Measurements from ENCODE around the gene ZNF3. TPM values are rescaled to one million over a fixed set of nuclear protein-coding genes. Genes with fewer than 3 reads are reported as not detected.

The ZNF3 gene
- total and polyA plus RNA-seq, 12 donors: 13.2 to 47.3 (median 22.4) TPM

DNA sequence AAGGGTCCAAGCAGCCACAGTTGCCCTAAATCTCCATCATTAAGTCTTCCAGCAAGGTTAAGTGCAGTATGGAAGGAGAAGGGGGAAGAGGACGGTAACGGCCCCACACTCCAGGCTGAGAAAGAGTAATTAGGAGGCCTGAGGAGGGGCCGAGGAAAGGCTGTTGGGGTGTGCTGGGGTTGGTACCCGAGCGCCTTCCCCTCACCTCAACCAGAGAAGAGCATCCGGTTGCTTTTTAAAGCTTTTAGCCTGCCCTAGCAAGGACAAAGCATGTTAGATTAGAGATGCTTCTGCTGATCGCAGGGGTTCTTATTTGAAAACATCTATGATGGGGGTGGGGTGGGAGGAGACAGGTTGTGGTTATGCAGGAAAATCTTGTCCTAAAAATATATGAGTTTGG lies 40.9 kb downstream of the ZNF3 start:
- Histone ChIP-seq H3K4me1 (replicated peaks in 1 of 2) (peaks cover 9 to 28% of the 10 kb centered on the region in 2 donors), H3K9me3 (replicated peaks in 1 of 3) (no peaks in the 10 kb centered on the region), H3K36me3 (replicated peaks in 1 of 2) (peaks cover 0 to 7% of the 10 kb centered on the region in 2 donors), H3K4me3 (no peak overlapping the region), H3K27ac (no peak overlapping the region), H3K27me3 (no peaks in the 10 kb centered on the region)
- 69 to 90% (median 75%) methylated on average over 7 of the region's 7 CpGs for WGBS, 4 donors
- intact Hi-C loops (cut with DNase I): no loop called here
- TF ChIP-seq POLR2A (IDR thresholded peaks at IDR 0.05) (no peak), CTCF (IDR thresholded peaks at IDR 0.05) (no peak)
- DNase-seq: no peak

DNA sequence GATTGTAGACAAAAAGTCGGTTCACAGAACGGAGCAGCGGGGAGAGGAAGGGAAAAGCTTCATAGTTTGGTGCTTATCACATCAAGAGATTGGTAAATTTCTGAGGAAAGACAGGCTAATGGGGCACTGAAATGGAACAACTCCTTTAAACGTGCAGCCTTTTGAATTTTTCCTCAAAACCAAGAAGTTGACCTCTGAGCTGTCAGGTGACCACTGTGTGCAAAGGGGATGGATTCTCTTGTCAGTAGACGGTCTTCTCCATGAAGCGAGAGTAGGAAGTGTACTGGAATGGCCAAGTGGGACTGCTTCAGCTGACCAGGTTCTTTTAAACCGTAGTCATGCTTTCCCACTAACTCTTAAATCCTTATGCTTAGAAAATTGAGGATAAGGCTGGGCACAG lies 43.2 kb downstream of the ZNF3 start:
- Histone ChIP-seq H3K27ac (no peak overlapping the region), H3K9me3 (replicated peaks in 1 of 3) (no peaks in the 10 kb centered on the region), H3K36me3 (replicated peaks in 1 of 2) (peaks cover 0 to 26% of the 10 kb centered on the region in 2 donors), H3K4me1 (replicated peaks in 1 of 2) (peaks cover 20 to 41% of the 10 kb centered on the region in 2 donors), H3K4me3 (no peak overlapping the region), H3K27me3 (no peaks in the 10 kb centered on the region)
- intact Hi-C loops (cut with DNase I): no loop called here
- TF ChIP-seq POLR2A (IDR thresholded peaks at IDR 0.05): no peak
- DNase-seq: no peak
- WGBS, 4 donors: 86 to 97% (median 94%) methylated on average over 7 of the region's 7 CpGs

DNA sequence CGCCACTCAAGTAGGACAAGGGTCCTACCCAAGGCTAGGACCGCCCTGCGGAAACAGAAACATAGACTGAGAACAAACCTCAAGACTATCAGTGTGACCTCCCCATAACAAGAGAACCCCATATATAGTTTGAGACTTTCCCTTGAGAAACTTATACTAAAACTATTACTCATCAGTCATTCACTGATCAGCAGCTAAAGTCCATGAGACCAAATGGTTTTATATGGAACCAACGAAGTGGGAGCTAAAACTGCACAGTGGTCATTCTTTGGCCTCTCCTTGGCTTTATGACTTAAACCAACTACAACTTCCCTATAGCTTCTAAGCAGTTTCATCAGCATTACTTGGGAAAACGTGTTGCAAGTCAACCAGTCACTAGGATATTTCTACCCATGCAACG lies 45.6 kb downstream of the ZNF3 start:
- Histone ChIP-seq H3K27me3 (no peaks in the 10 kb centered on the region), H3K27ac (peak overlapping the region in 4 of 5 donors; percentile 7 to 84 (median 67)), H3K4me1 (replicated peaks in 1 of 2) (peaks cover 20 to 32% of the 10 kb centered on the region in 2 donors), H3K9me3 (replicated peaks in 1 of 3) (no peaks in the 10 kb centered on the region), H3K4me3 (no peak overlapping the region), H3K36me3 (replicated peaks in 1 of 2) (peaks cover 0 to 50% of the 10 kb centered on the region in 2 donors)
- TF ChIP-seq CTCF (IDR thresholded peaks at IDR 0.05): no peak
- intact Hi-C loops (cut with DNase I): no loop called here
- WGBS, 4 donors: 75 to 97% (median 94%) methylated on average over 5 to 6 of the region's 6 CpGs
- DNase-seq: no peak

GRCh38 chr7:100034871-100035510 lies 46.5 kb downstream of the ZNF3 start:
- peaks cover 20 to 32% of the 10 kb centered on the region in 2 donors for H3K4me1 ChIP-seq (replicated peaks in 1 of 2)
- TF ChIP-seq POLR2A (IDR thresholded peaks at IDR 0.05) (peak in 1 of 2 donors; percentile 44), CTCF (IDR thresholded peaks at IDR 0.05) (no peak)
- intact Hi-C loops (cut with DNase I): no loop called here
- WGBS, 4 donors: 46 to 60% (median 53%) methylated on average over 8 of the region's 8 CpGs
- peak in 3 of 7 donors; percentile 46 to 59 (median 52) for DNase-seq
- no peaks in the 10 kb centered on the region for H3K9me3 ChIP-seq (replicated peaks in 1 of 3)
- H3K27ac ChIP-seq: peak overlapping the region in 4 of 5 donors; percentile 45 to 84 (median 67)
- no peak overlapping the region for H3K4me3 ChIP-seq
- H3K27me3 ChIP-seq: no peaks in the 10 kb centered on the region
- peaks cover 0 to 59% of the 10 kb centered on the region in 2 donors for H3K36me3 ChIP-seq (replicated peaks in 1 of 2)

- 95 to 98% (median 96%) methylated on average over 6 of the region's 6 CpGs for WGBS, 4 donors
- TF ChIP-seq CTCF (IDR thresholded peaks at IDR 0.05): no peak
- TF ChIP-seq POLR2A (IDR thresholded peaks at IDR 0.05): no peak
- Histone ChIP-seq H3K4me3 (no peak overlapping the region), H3K36me3 (replicated peaks in 1 of 2) (peaks cover 0 to 69% of the 10 kb centered on the region in 2 donors), H3K27me3 (no peaks in the 10 kb centered on the region), H3K4me1 (replicated peaks in 1 of 2) (peaks cover 20 to 32% of the 10 kb centered on the region in 2 donors), H3K9me3 (replicated peaks in 1 of 3) (no peaks in the 10 kb centered on the region), H3K27ac (no peak overlapping the region)
- DNase-seq: no peak
- intact Hi-C loops (cut with DNase I): no loop called here
Observed at GRCh38 chr7:100033526-100033925, 48.0 kb downstream of the ZNF3 start.

Data from adrenal gland (tissue), 12 donors.